ENCODE data around the gene TNFRSF8. TPM values are rescaled to one million over a fixed set of nuclear protein-coding genes. Genes with fewer than 3 reads are reported as not detected.

Gene TNFRSF8
- total and polyA plus RNA-seq, 12 donors, result 0.17 to 0.61 (median 0.42) TPM; not detected in 1

GRCh38 chr1:12107718-12108117 lies 44.6 kb downstream of the TNFRSF8 start:
- H3K27ac ChIP-seq, result no peak overlapping the region
- H3K4me3 ChIP-seq, result no peak overlapping the region
- no peak for DNase-seq
- no peaks in the 10 kb centered on the region for H3K36me3 ChIP-seq (replicated peaks in 1 of 2)
- no peaks in the 10 kb centered on the region for H3K4me1 ChIP-seq (replicated peaks in 1 of 2)
- 79 to 87% (median 83%) methylated on average over 13 of the region's 13 CpGs for WGBS, 4 donors
- no peaks in the 10 kb centered on the region for H3K9me3 ChIP-seq (replicated peaks in 1 of 3)
- intact Hi-C loops (cut with DNase I), result no loop called here
- H3K27me3 ChIP-seq, result no peaks in the 10 kb centered on the region
- TF ChIP-seq CTCF (IDR thresholded peaks at IDR 0.05) (no peak), POLR2A (IDR thresholded peaks at IDR 0.05) (no peak)

GRCh38 chr1:12109901-12110300 lies 46.8 kb downstream of the TNFRSF8 start:
- DNase-seq, result no peak
- 80 to 96% (median 85%) methylated on average over 4 to 10 of the region's 10 CpGs for WGBS, 4 donors
- H3K27me3 ChIP-seq, result no peaks in the 10 kb centered on the region

GRCh38 chr1:12111741-12112140 lies 48.6 kb downstream of the TNFRSF8 start:
- no peak for TF ChIP-seq POLR2A (IDR thresholded peaks at IDR 0.05)
- TF ChIP-seq CTCF (IDR thresholded peaks at IDR 0.05), result no peak
- 80 to 87% (median 83%) methylated on average over 11 to 14 of the region's 14 CpGs for WGBS, 4 donors
- H3K27ac ChIP-seq, result no peak overlapping the region

More at GRCh38 chr1:12109901-12110300, 46.8 kb downstream of the TNFRSF8 start:
- Histone ChIP-seq H3K4me1 (replicated peaks in 1 of 2) (peaks cover 0 to 10% of the 10 kb centered on the region in 2 donors), H3K36me3 (replicated peaks in 1 of 2) (no peaks in the 10 kb centered on the region), H3K9me3 (replicated peaks in 1 of 3) (no peaks in the 10 kb centered on the region), H3K4me3 (no peak overlapping the region), H3K27ac (no peak overlapping the region)
- TF ChIP-seq CTCF (IDR thresholded peaks at IDR 0.05), result no peak
- TF ChIP-seq POLR2A (IDR thresholded peaks at IDR 0.05), result no peak
- intact Hi-C loops (cut with DNase I), result no loop called here

GRCh38 chr1:12112711-12113161 lies 49.6 kb downstream of the TNFRSF8 start:
- Histone ChIP-seq H3K27ac (peak overlapping the region in 1 of 5 donors; percentile 15), H3K4me1 (replicated peaks in 1 of 2) (peaks cover 0 to 10% of the 10 kb centered on the region in 2 donors), H3K4me3 (no peak overlapping the region), H3K36me3 (replicated peaks in 1 of 2) (no peaks in the 10 kb centered on the region), H3K9me3 (replicated peaks in 1 of 3) (no peaks in the 10 kb centered on the region), H3K27me3 (no peaks in the 10 kb centered on the region)
- no peak for DNase-seq
- 65 to 74% (median 74%) methylated on average over 5 of the region's 5 CpGs for WGBS, 4 donors
- TF ChIP-seq CTCF (IDR thresholded peaks at IDR 0.05), result no peak
- intact Hi-C loops (cut with DNase I), result no loop called here

More at GRCh38 chr1:12111741-12112140, 48.6 kb downstream of the TNFRSF8 start:
- no peaks in the 10 kb centered on the region for H3K27me3 ChIP-seq
- no peaks in the 10 kb centered on the region for H3K36me3 ChIP-seq (replicated peaks in 1 of 2)
- no peak for DNase-seq
- peaks cover 0 to 10% of the 10 kb centered on the region in 2 donors for H3K4me1 ChIP-seq (replicated peaks in 1 of 2)
- no peaks in the 10 kb centered on the region for H3K9me3 ChIP-seq (replicated peaks in 1 of 3)
- intact Hi-C loops (cut with DNase I), result no loop called here
- no peak overlapping the region for H3K4me3 ChIP-seq

Measured in adrenal gland (tissue), 12 donors.